ENCODE results near the gene OR56A3. TPM values are rescaled to one million over a fixed set of nuclear protein-coding genes. Genes with fewer than 3 reads are reported as not detected.

The OR56A3 gene
- total RNA-seq, 2 experiments from 2014 or later = not detected

GRCh38 chr11:5968394-5968793 is 26.3 kb downstream of the OR56A3 start, which contains the start of gene OR56A5:
Gene OR56A5 (minus strand): TSS chr11:5968494. CDS start chr11:5968494, 0 bp downstream.
- CTCF ChIA-PET = no interaction called here
- POLR2A ChIA-PET = no interaction called here

- POLR2A ChIA-PET = no interaction called here
- CTCF ChIA-PET = no interaction called here
These were observed 31.5 kb downstream of the OR56A3 start for GRCh38 chr11:5973530-5973929.

- POLR2A ChIA-PET = no interaction called here
These were observed 41.4 kb downstream of the OR56A3 start for GRCh38 chr11:5983443-5983842.

GRCh38 chr11:5986885-5987284 is 44.8 kb downstream of the OR56A3 start, which contains the start of gene OR52L1:
Gene OR52L1 (minus strand): TSS chr11:5986985. CDS start chr11:5986930, 55 bp downstream.
- ChIA-PET CTCF (no interaction called here), POLR2A (no interaction called here)

More at GRCh38 chr11:5983443-5983842, 41.4 kb downstream of the OR56A3 start:
- CTCF ChIA-PET = no interaction called here

GRCh38 chr11:5989203-5989602 is 47.2 kb downstream of the OR56A3 start:
- POLR2A ChIA-PET = no interaction called here
- CTCF ChIA-PET = no interaction called here

- POLR2A ChIA-PET = no interaction called here
- CTCF ChIA-PET = no interaction called here
These were observed 50.1 kb downstream of the OR56A3 start for GRCh38 chr11:5992150-5992549.

GRCh38 chr11:5992604-5993251 is 50.7 kb downstream of the OR56A3 start:
- CTCF ChIA-PET = no interaction called here

GRCh38 chr11:5994791-5995190 is 52.7 kb downstream of the OR56A3 start:
- ChIA-PET POLR2A (no interaction called here), CTCF (no interaction called here)

More at GRCh38 chr11:5992604-5993251, 50.7 kb downstream of the OR56A3 start:
- POLR2A ChIA-PET = no interaction called here

Other genes with a start within 250 kb of the OR56A3 start
- gene OR56B1, start 205.8 kb upstream of the OR56A3 start, total RNA-seq = not detected
- gene OR52N4, start 188.0 kb upstream of the OR56A3 start, total RNA-seq = under 1 TPM in 1 of 2 experiments, not detected in 1; 0.21 TPM
- not detected for gene OR52N5, start 158.9 kb upstream of the OR56A3 start, total RNA-seq
- gene OR52N1, start 151.0 kb upstream of the OR56A3 start, total RNA-seq = not detected
- gene OR52N2, start 133.3 kb upstream of the OR56A3 start, total RNA-seq = not detected
- gene OR52E6, start 100.4 kb upstream of the OR56A3 start, total RNA-seq = not detected
- gene OR52E8, start 84.6 kb upstream of the OR56A3 start, total RNA-seq = not detected
- not detected for gene OR52E4, start 61.6 kb upstream of the OR56A3 start, total RNA-seq
- gene OR52E5, start 49.0 kb upstream of the OR56A3 start, total RNA-seq = not detected
- gene OR56A5, start 26.2 kb downstream of the OR56A3 start, total RNA-seq = not detected
- gene OR52L1, start 44.7 kb downstream of the OR56A3 start, total RNA-seq = not detected
- not detected for gene OR56A4, start 64.7 kb downstream of the OR56A3 start, total RNA-seq
- gene OR56A1, start 88.5 kb downstream of the OR56A3 start, total RNA-seq = not detected
- not detected for gene OR56B4, start 165.4 kb downstream of the OR56A3 start, total RNA-seq
- gene OR52B2, start 228.1 kb downstream of the OR56A3 start, total RNA-seq = not detected